Right cardiac atrium (tissue), 5 donors: Measurements from ENCODE around the gene GALNT9. TPM values are rescaled to one million over a fixed set of nuclear protein-coding genes. Genes with fewer than 3 reads are reported as not detected.

Experiments used
- ATAC-seq, 2 donors: fragments of 200-7000 bp; cut with Tn5 transposase; one replicate each; pipeline versions ENCODE4 v1.8.0 to v1.9.1; 2020; ENCODE audit warnings: moderate library complexity in 2 of 2, mild to moderate bottlenecking in 1 of 2
- DNase-seq, 3 donors: peaks; one replicate each; pipeline ENCODE4 v3.0.0-alpha.2; 2020
- H3K27ac ChIP-seq: one replicate; pipeline ENCODE4 v1.5.1; 2013; ENCODE audit warnings: mild to moderate bottlenecking, low read length, control low read depth, moderate library complexity
- H3K27me3 ChIP-seq: one replicate; pipeline ENCODE4 v1.6.1; 2013; ENCODE audit not compliant: control insufficient read depth, insufficient read depth
- H3K4me1 ChIP-seq: one replicate; pipeline ENCODE4 v1.6.1; 2013; ENCODE audit warnings: low read length; ENCODE audit not compliant: control insufficient read depth, insufficient read depth
- H3K4me3 ChIP-seq: one replicate; pipeline ENCODE4 v1.5.1; 2013; ENCODE audit warnings: low read length, control low read depth
- H3K9me3 ChIP-seq: one replicate; pipeline ENCODE4 v1.6.1; 2013; ENCODE audit warnings: low read length; ENCODE audit not compliant: control insufficient read depth
- WGBS: extraction: QIAGEN DNeasy Blood & Tissue Kit; methylation state at CpG from one replicate; pipeline ENCODE4 v1.1.7; 2013; 5-methylcytosine and 5-hydroxymethylcytosine counted together
- intact Hi-C, 4 donors: fragments of 100-400 bp; cut with DNase I; formaldehyde crosslinking; loops; one replicate each; pipeline versions ENCODE4 v1.11.0 to v1.14.0; 2022 to 2023
- polyA plus RNA-seq: library from polyadenylated mRNA; stranded (reverse); fragments of 200-250 nt; gene quantifications from one replicate; pipeline ENCODE4 v1.2.3, GENCODE V29; 2013
- total RNA-seq, 4 donors: library from RNA; stranded (reverse); fragmentation: NEBNext Ultra II Directional; extraction: Animal tissue kit (Norgen Biotek cat#: 25700); gene quantifications; one replicate each; pipeline ENCODE4 v1.2.1, GENCODE V29; 2021
- donor health status: healthy with polysubstance abuse.
- donor health status: DM: no; HTN: yes; CAD: no.
- donor health status: DM: no; HTN: no; CAD: no.
- donor health status: DM: no; HTN: yes; CAD: no; lungs with severe emphysema.
- donor health status: DM: yes; HTN: yes; CAD: no.

GALNT9 gene
- total and polyA plus RNA-seq, 5 donors: 0.05 to 0.21 (median 0.14) TPM; not detected in 2

GRCh38 chr12:132322206-132323132 lies 6.9 kb downstream of the GALNT9 start:
- Histone ChIP-seq H3K4me3 (no peak overlapping the region), H3K27me3 (no peaks in the 10 kb centered on the region), H3K27ac (no peak overlapping the region), H3K9me3 (no peaks in the 10 kb centered on the region), H3K4me1 (no peaks in the 10 kb centered on the region)
- 56% methylated on average over 43 of the region's 43 CpGs for WGBS
- intact Hi-C loops: no loop called here
- ATAC-seq (no peak), DNase-seq (peak in 1 of 3 donors; percentile 14)

- DNase-seq: peak in 2 of 3 donors; percentile 16 to 31
- Histone ChIP-seq H3K9me3 (no peaks in the 10 kb centered on the region), H3K27me3 (no peaks in the 10 kb centered on the region), H3K4me1 (no peaks in the 10 kb centered on the region), H3K4me3 (no peak overlapping the region), H3K27ac (no peak overlapping the region)
- ATAC-seq: no peak
- WGBS: 77% methylated on average over 20 of the region's 20 CpGs
- intact Hi-C loops: no loop called here
Measured at GRCh38 chr12:132321321-132322118, 7.9 kb downstream of the GALNT9 start.

GRCh38 chr12:132320767-132321211 lies 8.6 kb downstream of the GALNT9 start:
- Histone ChIP-seq H3K4me3 (no peak overlapping the region), H3K9me3 (no peaks in the 10 kb centered on the region), H3K27ac (no peak overlapping the region), H3K4me1 (no peaks in the 10 kb centered on the region), H3K27me3 (no peaks in the 10 kb centered on the region)
- 83% methylated on average over 23 of the region's 23 CpGs for WGBS
- peak in 2 of 3 donors; percentile 45 to 47 for DNase-seq
- ATAC-seq: no peak
- intact Hi-C loops: no loop called here

- no peaks in the 10 kb centered on the region for H3K4me1 ChIP-seq
- WGBS: 83% methylated on average over 29 of the region's 29 CpGs
- DNase-seq (peak in 1 of 3 donors; percentile 25), ATAC-seq (no peak)
- H3K4me3 ChIP-seq: no peak overlapping the region
- H3K9me3 ChIP-seq: no peaks in the 10 kb centered on the region
- intact Hi-C loops: no loop called here
- H3K27ac ChIP-seq: no peak overlapping the region
- no peaks in the 10 kb centered on the region for H3K27me3 ChIP-seq
Measured at GRCh38 chr12:132319991-132320570, 9.3 kb downstream of the GALNT9 start.

GRCh38 chr12:132319359-132319950 lies 9.9 kb downstream of the GALNT9 start:
- Histone ChIP-seq H3K4me3 (no peak overlapping the region), H3K27me3 (no peaks in the 10 kb centered on the region), H3K4me1 (no peaks in the 10 kb centered on the region), H3K27ac (no peak overlapping the region), H3K9me3 (no peaks in the 10 kb centered on the region)
- 62% methylated on average over 30 of the region's 30 CpGs for WGBS
- DNase-seq (peak in 1 of 3 donors; percentile 29), ATAC-seq (no peak)
- intact Hi-C loops: no loop called here

- intact Hi-C loops: no loop called here
- Histone ChIP-seq H3K27ac (no peak overlapping the region), H3K4me1 (no peaks in the 10 kb centered on the region), H3K27me3 (no peaks in the 10 kb centered on the region), H3K4me3 (no peak overlapping the region), H3K9me3 (no peaks in the 10 kb centered on the region)
- 84% methylated on average over 19 of the region's 19 CpGs for WGBS
- DNase-seq: peak in 1 of 3 donors; percentile 33
- ATAC-seq: no peak
Measured at GRCh38 chr12:132318618-132319033, 10.8 kb downstream of the GALNT9 start.

- no peak for ATAC-seq
- peak in 1 of 3 donors; percentile 31 for DNase-seq
- intact Hi-C loops: no loop called here
- Histone ChIP-seq H3K27me3 (no peaks in the 10 kb centered on the region), H3K9me3 (no peaks in the 10 kb centered on the region), H3K4me3 (no peak overlapping the region), H3K27ac (no peak overlapping the region), H3K4me1 (no peaks in the 10 kb centered on the region)
- WGBS: 85% methylated on average over 10 of the region's 10 CpGs
Measured at GRCh38 chr12:132318135-132318534, 11.3 kb downstream of the GALNT9 start.

GRCh38 chr12:132317233-132317938 lies 12.0 kb downstream of the GALNT9 start:
- Histone ChIP-seq H3K9me3 (no peaks in the 10 kb centered on the region), H3K27me3 (no peaks in the 10 kb centered on the region), H3K27ac (no peak overlapping the region), H3K4me1 (no peaks in the 10 kb centered on the region), H3K4me3 (no peak overlapping the region)
- WGBS: 78% methylated on average over 19 of the region's 19 CpGs
- ATAC-seq (no peak), DNase-seq (peak in 1 of 3 donors; percentile 37)
- intact Hi-C loops: no loop called here

GRCh38 chr12:132316497-132317232 lies 12.7 kb downstream of the GALNT9 start:
- ATAC-seq (peak in 1 of 2 donors; percentile 40), DNase-seq (peak in 1 of 3 donors; percentile 17)

More at GRCh38 chr12:132316497-132317232, 12.7 kb downstream of the GALNT9 start:
- intact Hi-C loops: no loop called here
- WGBS: 66% methylated on average over 17 of the region's 17 CpGs
- no peaks in the 10 kb centered on the region for H3K9me3 ChIP-seq
- H3K4me3 ChIP-seq: no peak overlapping the region
- H3K27ac ChIP-seq: no peak overlapping the region
- H3K4me1 ChIP-seq: no peaks in the 10 kb centered on the region
- H3K27me3 ChIP-seq: no peaks in the 10 kb centered on the region
